Cardiac muscle cell (in vitro differentiated cells and primary cell): ENCODE results near the gene CDC45. TPM values are rescaled to one million over a fixed set of nuclear protein-coding genes. Genes with fewer than 3 reads are reported as not detected.

Source experiments
- DNase-seq, 2 donors: peaks; one replicate each; pipeline versions ENCODE4 v3.0.0 to v3.0.0-alpha.2; 2010 to 2017; ENCODE audit warnings: low read depth in 1 of 2, low spot score in 1 of 2
- H3K27ac ChIP-seq: fragments of 200-600 bp; sonication (generic); 2 replicates; pipeline ENCODE4 v1.5.1; 2016
- H3K27me3 ChIP-seq: fragments of 200-600 bp; sonication (generic); 2 replicates; pipeline ENCODE4 v1.6.0; 2016; ENCODE audit warnings: control low read depth
- H3K36me3 ChIP-seq: fragments of 200-600 bp; sonication (generic); 2 replicates; pipeline ENCODE4 v1.5.1; 2016; ENCODE audit warnings: control low read depth
- H3K4me1 ChIP-seq: fragments of 200-600 bp; sonication (generic); 2 replicates; pipeline ENCODE4 v1.8.1; 2017; ENCODE audit warnings: low read depth, mild to moderate bottlenecking, mixed run types
- H3K4me3 ChIP-seq: fragments of 200-600 bp; sonication (generic); 2 replicates; pipeline ENCODE4 v1.5.1; 2016; ENCODE audit warnings: mild to moderate bottlenecking
- H3K9me3 ChIP-seq: fragments of 200-600 bp; sonication (generic); 2 replicates; pipeline ENCODE4 v1.5.1; 2017; ENCODE audit warnings: low read depth, mild to moderate bottlenecking, control low read depth
- polyA plus RNA-seq: library from polyadenylated mRNA; unstranded; fragments of >200 nt; fragmentation: Nextera tagmentation; extraction: Ambion mirVana; gene quantifications from 2 replicates; pipeline ENCODE4 v1.2.1, GENCODE V29; 2016
- total RNA-seq: library from RNA; depleted of rRNA; stranded (reverse); fragments of >200 nt; gene quantifications from 2 replicates; pipeline ENCODE4 v1.2.3, GENCODE V29; 2016
- TF ChIP-seq, protein P1 (sequence below): IDR thresholded peaks from 2 replicates; pipeline ENCODE4 v1.5.1; 2012; ENCODE audit warnings: low read depth, mild to moderate bottlenecking, low read length

CDC45 gene
- total and polyA plus RNA-seq, 2 experiments from 2014 or later, result 7.6 to 15.5 TPM

- Histone ChIP-seq H3K4me1 (no peaks in the 10 kb centered on the region), H3K4me3 (no peak overlapping the region), H3K9me3 (no peaks in the 10 kb centered on the region), H3K27me3 (no peaks in the 10 kb centered on the region), H3K36me3 (no peaks in the 10 kb centered on the region), H3K27ac (no peak overlapping the region)
- DNase-seq, result no peak
- TF ChIP-seq, protein P1, sequence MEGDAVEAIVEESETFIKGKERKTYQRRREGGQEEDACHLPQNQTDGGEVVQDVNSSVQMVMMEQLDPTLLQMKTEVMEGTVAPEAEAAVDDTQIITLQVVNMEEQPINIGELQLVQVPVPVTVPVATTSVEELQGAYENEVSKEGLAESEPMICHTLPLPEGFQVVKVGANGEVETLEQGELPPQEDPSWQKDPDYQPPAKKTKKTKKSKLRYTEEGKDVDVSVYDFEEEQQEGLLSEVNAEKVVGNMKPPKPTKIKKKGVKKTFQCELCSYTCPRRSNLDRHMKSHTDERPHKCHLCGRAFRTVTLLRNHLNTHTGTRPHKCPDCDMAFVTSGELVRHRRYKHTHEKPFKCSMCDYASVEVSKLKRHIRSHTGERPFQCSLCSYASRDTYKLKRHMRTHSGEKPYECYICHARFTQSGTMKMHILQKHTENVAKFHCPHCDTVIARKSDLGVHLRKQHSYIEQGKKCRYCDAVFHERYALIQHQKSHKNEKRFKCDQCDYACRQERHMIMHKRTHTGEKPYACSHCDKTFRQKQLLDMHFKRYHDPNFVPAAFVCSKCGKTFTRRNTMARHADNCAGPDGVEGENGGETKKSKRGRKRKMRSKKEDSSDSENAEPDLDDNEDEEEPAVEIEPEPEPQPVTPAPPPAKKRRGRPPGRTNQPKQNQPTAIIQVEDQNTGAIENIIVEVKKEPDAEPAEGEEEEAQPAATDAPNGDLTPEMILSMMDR, result no peak
These were observed 29.5 kb downstream of the CDC45 start for GRCh38 chr22:19509191-19509590.

GRCh38 chr22:19509923-19510322 lies 30.2 kb downstream of the CDC45 start:
- TF ChIP-seq, protein P1, result no peak
- Histone ChIP-seq H3K36me3 (no peaks in the 10 kb centered on the region), H3K27me3 (no peaks in the 10 kb centered on the region), H3K4me3 (no peak overlapping the region), H3K9me3 (no peaks in the 10 kb centered on the region), H3K27ac (no peak overlapping the region), H3K4me1 (no peaks in the 10 kb centered on the region)
- no peak for DNase-seq

DNA sequence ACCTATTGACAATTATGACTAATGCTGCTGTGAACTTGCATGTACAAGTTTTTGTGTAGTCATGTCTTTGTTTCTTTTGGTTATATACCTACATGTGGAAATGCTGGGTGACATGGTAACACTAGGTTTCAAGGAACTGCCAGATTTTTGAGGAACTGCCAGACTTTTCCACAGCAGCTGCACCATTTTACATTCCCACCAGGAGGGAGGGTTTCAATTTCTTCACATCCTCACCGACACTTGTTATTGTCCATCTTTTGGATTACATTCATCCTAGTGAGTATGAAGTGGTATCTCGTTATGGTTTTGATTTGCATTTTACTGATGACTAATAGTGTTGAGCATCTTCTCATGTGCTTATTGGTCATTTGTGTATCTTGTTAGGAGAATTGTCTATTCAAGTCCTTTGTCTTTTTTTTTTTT lies 31.2 kb downstream of the CDC45 start:
- DNase-seq, result no peak
- Histone ChIP-seq H3K4me1 (no peaks in the 10 kb centered on the region), H3K27ac (no peak overlapping the region), H3K9me3 (no peaks in the 10 kb centered on the region), H3K36me3 (no peaks in the 10 kb centered on the region), H3K27me3 (no peaks in the 10 kb centered on the region), H3K4me3 (no peak overlapping the region)
- TF ChIP-seq, protein P1, result no peak

- Histone ChIP-seq H3K9me3 (no peaks in the 10 kb centered on the region), H3K4me1 (no peaks in the 10 kb centered on the region), H3K36me3 (no peaks in the 10 kb centered on the region), H3K27ac (no peak overlapping the region), H3K4me3 (no peak overlapping the region), H3K27me3 (no peaks in the 10 kb centered on the region)
- TF ChIP-seq, protein P1, result no peak
- DNase-seq, result no peak
These were observed 34.1 kb downstream of the CDC45 start for GRCh38 chr22:19513823-19514222.

DNA sequence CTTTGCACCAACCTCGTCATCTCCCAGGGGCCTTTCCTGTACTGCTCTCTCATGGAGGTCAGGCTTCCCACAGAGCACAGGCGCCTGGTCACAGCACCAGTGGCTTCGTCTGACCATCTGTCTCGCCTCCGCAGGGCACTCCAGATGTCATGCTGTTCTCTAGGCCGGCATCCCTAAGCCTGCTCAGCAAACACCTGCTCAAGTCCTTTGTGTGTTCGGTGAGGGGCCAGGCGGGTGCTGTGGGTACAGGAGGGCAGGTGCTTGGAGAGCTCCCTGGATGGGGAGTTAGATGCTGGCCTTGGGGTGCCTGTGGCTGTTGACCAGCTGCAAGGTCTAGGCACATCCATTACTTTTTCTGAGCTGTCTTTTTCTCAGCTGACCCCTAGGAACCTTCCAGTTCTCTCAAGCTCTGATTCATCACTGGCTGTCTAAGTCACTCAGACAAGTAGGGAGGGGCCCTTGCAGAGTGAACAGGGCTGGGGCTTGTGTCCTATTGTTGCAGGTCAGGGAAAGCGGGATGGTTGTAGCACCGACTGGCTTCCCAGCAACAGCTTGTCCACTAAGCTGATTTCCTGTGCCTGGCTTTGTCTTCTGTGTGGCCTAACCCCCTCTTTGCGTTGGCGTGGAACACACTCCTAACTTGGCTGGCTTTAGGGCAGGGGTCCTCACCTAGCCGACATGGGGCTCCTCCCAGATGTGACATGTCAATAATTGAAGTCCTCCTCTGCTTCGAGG lies 35.3 kb downstream of the CDC45 start:
- no peaks in the 10 kb centered on the region for H3K36me3 ChIP-seq
- no peaks in the 10 kb centered on the region for H3K4me1 ChIP-seq
- no peak for DNase-seq
- no peak overlapping the region for H3K27ac ChIP-seq
- H3K4me3 ChIP-seq, result no peak overlapping the region
- TF ChIP-seq, protein P1, result no peak
- no peaks in the 10 kb centered on the region for H3K9me3 ChIP-seq
- no peaks in the 10 kb centered on the region for H3K27me3 ChIP-seq
